GM23338 (cell line): ENCODE results near the gene ADGRV1. TPM values are rescaled to one million over a fixed set of nuclear protein-coding genes. Genes with fewer than 3 reads are reported as not detected.

Experiments used
- ATAC-seq: fragments of 200-7000 bp; cut with Tn5 transposase; 3 replicates; pipeline ENCODE4 v1.9.1; 2020
- DNase-seq: peaks from one replicate; pipeline ENCODE4 v3.0.0-alpha.2; 2015; ENCODE audit warnings: low spot score
- H2AFZ ChIP-seq: fragments of 200-600 bp; sonication (generic); 2 replicates; pipeline ENCODE4 v1.8.0; 2016; ENCODE audit warnings: antibody characterized with exemption, mild to moderate bottlenecking, moderate library complexity
- H3F3A ChIP-seq: fragments of 200-600 bp; sonication (generic); replicated peaks from 2 replicates; pipeline ENCODE4 v1.8.0; 2017; ENCODE audit warnings: antibody characterized with exemption, mixed run types, low read depth
- H3K27ac ChIP-seq: fragments of 200-600 bp; sonication (generic); 2 replicates; pipeline ENCODE4 v1.6.1; 2016; ENCODE audit warnings: low read depth
- H3K27me3 ChIP-seq: fragments of 200-600 bp; sonication (generic); 2 replicates; pipeline ENCODE4 v1.8.0; 2016; ENCODE audit warnings: mild to moderate bottlenecking, mixed run types, moderate library complexity; ENCODE audit not compliant: insufficient read depth
- H3K36me3 ChIP-seq: fragments of 200-600 bp; sonication (generic); 2 replicates; pipeline ENCODE4 v1.8.0; 2016; ENCODE audit warnings: mild to moderate bottlenecking; ENCODE audit not compliant: insufficient read depth
- H3K4me1 ChIP-seq: fragments of 200-600 bp; sonication (generic); 2 replicates; pipeline ENCODE4 v1.8.0; 2016; ENCODE audit warnings: mild to moderate bottlenecking, moderate library complexity; ENCODE audit not compliant: insufficient read depth
- H3K4me2 ChIP-seq: fragments of 200-600 bp; sonication (generic); 2 replicates; pipeline ENCODE4 v1.7.1; 2017; ENCODE audit warnings: mixed run types
- H3K4me3 ChIP-seq: fragments of 200-600 bp; sonication (generic); 2 replicates; pipeline ENCODE4 v1.6.1; 2016; ENCODE audit warnings: mixed run types
- H3K79me2 ChIP-seq: fragments of 200-600 bp; sonication (generic); replicated peaks from 2 replicates; pipeline ENCODE4 v1.8.0; 2017; ENCODE audit warnings: mild to moderate bottlenecking; ENCODE audit not compliant: insufficient read depth
- H3K9me2 ChIP-seq: fragments of 200-600 bp; sonication (generic); 2 replicates; pipeline ENCODE4 v1.8.0; 2017; ENCODE audit not compliant: insufficient read depth
- H4K20me1 ChIP-seq: fragments of 200-600 bp; sonication (generic); replicated peaks from 2 replicates; pipeline ENCODE4 v1.8.0; 2017; ENCODE audit warnings: mild to moderate bottlenecking; ENCODE audit not compliant: insufficient read depth
- H3K27ac Mint-ChIP-seq: 2 replicates; pipeline ENCODE4 v1.8.0; 2020; ENCODE audit warnings: inconsistent platforms, mild to moderate bottlenecking, moderate library complexity, mixed read lengths
- H3K27me3 Mint-ChIP-seq: 3 replicates; pipeline ENCODE4 v1.8.0; 2022; ENCODE audit warnings: low read depth, mild to moderate bottlenecking, moderate library complexity, mixed read lengths, inconsistent platforms; ENCODE audit not compliant: insufficient read depth, poor library complexity
- H3K36me3 Mint-ChIP-seq: 3 replicates; pipeline ENCODE4 v1.8.0; 2021; ENCODE audit warnings: low read depth, mild to moderate bottlenecking, inconsistent platforms, moderate library complexity, mixed read lengths
- H3K4me1 Mint-ChIP-seq: 3 replicates; pipeline ENCODE4 v1.8.0; 2020; ENCODE audit warnings: mild to moderate bottlenecking, inconsistent platforms, mixed read lengths
- H3K4me3 Mint-ChIP-seq: 3 replicates; pipeline ENCODE4 v1.8.0; 2021; ENCODE audit warnings: moderate library complexity, mild to moderate bottlenecking, inconsistent platforms, mixed read lengths
- H3K9me3 Mint-ChIP-seq: 3 replicates; pipeline ENCODE4 v1.8.0; 2020; ENCODE audit warnings: moderate library complexity, mild to moderate bottlenecking, inconsistent platforms, mixed read lengths
- CREB1 ChIP-seq: fragments of 250-450 bp; sonication (Bioruptor Pico); IDR thresholded peaks from 2 replicates; pipeline ENCODE4 v1.5.0; 2020; ENCODE audit warnings: low read depth, mild to moderate bottlenecking, moderate library complexity
- EZH2 ChIP-seq: fragments of 200-600 bp; sonication (generic); IDR thresholded peaks from one replicate; pipeline ENCODE4 v1.8.0; 2017; ENCODE audit warnings: antibody characterized with exemption, mild to moderate bottlenecking, low read depth; ENCODE audit not compliant: unreplicated experiment
- EZH2phosphoT487 ChIP-seq: fragments of 200-600 bp; sonication (generic); IDR thresholded peaks from one replicate; pipeline ENCODE4 v1.8.1; 2018; ENCODE audit warnings: antibody characterized with exemption; ENCODE audit not compliant: unreplicated experiment
- JUNB ChIP-seq: IDR thresholded peaks from one replicate; pipeline ENCODE4 v1.6.1; 2016; ENCODE audit warnings: antibody characterized with exemption; ENCODE audit not compliant: unreplicated experiment
- NANOG ChIP-seq: IDR thresholded peaks from 2 replicates; pipeline ENCODE4 v1.6.1; 2016; ENCODE audit warnings: antibody characterized with exemption, borderline replicate concordance
- REST ChIP-seq: IDR thresholded peaks from one replicate; pipeline ENCODE4 v1.6.1; 2018; ENCODE audit warnings: antibody characterized with exemption; ENCODE audit not compliant: unreplicated experiment
- STAT1 ChIP-seq: IDR thresholded peaks from one replicate; pipeline ENCODE4 v1.6.1; 2016; ENCODE audit warnings: antibody characterized with exemption; ENCODE audit not compliant: unreplicated experiment
- ZNF114 ChIP-seq: fragments of 250-450 bp; sonication (Bioruptor Pico); IDR thresholded peaks from 2 replicates; pipeline ENCODE4 v1.5.0; 2020; ENCODE audit warnings: mild to moderate bottlenecking, moderate library complexity
- ZNF331 ChIP-seq: fragments of 250-450 bp; sonication (Bioruptor Pico); IDR thresholded peaks from 2 replicates; pipeline ENCODE4 v1.5.0; 2020; ENCODE audit warnings: low read depth, mild to moderate bottlenecking, moderate library complexity
- ZNF462 ChIP-seq: fragments of 250-450 bp; sonication (Bioruptor Pico); IDR thresholded peaks from 2 replicates; pipeline ENCODE4 v1.5.0; 2020; ENCODE audit warnings: mild to moderate bottlenecking, moderate library complexity
- polyA plus RNA-seq: library from polyadenylated mRNA; unstranded; fragments of >200 nt; fragmentation: Nextera tagmentation; extraction: Ambion mirVana; gene quantifications from 2 replicates; pipeline ENCODE4 v1.2.1, GENCODE V29; 2016
- total RNA-seq: library from RNA; depleted of rRNA; stranded (reverse); fragments of >200 nt; shearing (Covaris generic); gene quantifications from 2 replicates; pipeline ENCODE4 v1.2.3, GENCODE V29; 2014

The ADGRV1 gene
- total and polyA plus RNA-seq, 2 experiments from 2014 or later: 46.1 to 149 TPM

GRCh38 chr5:91024727-91025126, 466.1 kb downstream of the ADGRV1 start:
- Histone ChIP-seq H3K4me1 (no peaks in the 10 kb centered on the region), H3K27me3 (no peaks in the 10 kb centered on the region), H3K9me2 (no peaks in the 10 kb centered on the region), H3K27ac (no peak overlapping the region), H3K4me3 (no peak overlapping the region), H3K79me2 (no peaks in the 10 kb centered on the region), H3K4me2 (no peak overlapping the region), H3K36me3 (no peaks in the 10 kb centered on the region), H3F3A (no peaks in the 10 kb centered on the region), H2AFZ (no peak overlapping the region), H4K20me1 (no peaks in the 10 kb centered on the region)
- DNase-seq: no peak
- Mint-ChIP-seq H3K27me3 (peaks cover 2% of the 10 kb centered on the region), H3K27ac (no peak overlapping the region), H3K4me3 (no peak overlapping the region), H3K36me3 (no peaks in the 10 kb centered on the region), H3K4me1 (peaks cover 15% of the 10 kb centered on the region; the same call in 2 of the 3 replicates), H3K9me3 (no peaks in the 10 kb centered on the region)
- no peak for ATAC-seq
- TF ChIP-seq STAT1 (no peak), ZNF114 (CRISPR knock-in tag) (no peak)

GRCh38 chr5:91025449-91025848, 466.9 kb downstream of the ADGRV1 start:
- Histone ChIP-seq H3K4me1 (no peaks in the 10 kb centered on the region), H3K36me3 (no peaks in the 10 kb centered on the region), H2AFZ (no peak overlapping the region), H3K79me2 (no peaks in the 10 kb centered on the region), H3K27me3 (no peaks in the 10 kb centered on the region), H3K9me2 (no peaks in the 10 kb centered on the region), H3K27ac (no peak overlapping the region), H3K4me2 (no peak overlapping the region), H4K20me1 (no peaks in the 10 kb centered on the region), H3K4me3 (no peak overlapping the region), H3F3A (no peaks in the 10 kb centered on the region)
- TF ChIP-seq JUNB (no peak), ZNF331 (CRISPR knock-in tag) (no peak), REST (no peak), EZH2phosphoT487 (no peak), ZNF114 (CRISPR knock-in tag) (no peak), CREB1 (CRISPR knock-in tag) (no peak), EZH2 (no peak), NANOG (no peak), ZNF462 (no peak)
- Mint-ChIP-seq H3K27me3 (peaks cover 2% of the 10 kb centered on the region), H3K9me3 (no peaks in the 10 kb centered on the region), H3K4me3 (no peak overlapping the region), H3K36me3 (no peaks in the 10 kb centered on the region), H3K4me1 (peaks cover 13% of the 10 kb centered on the region; the same call in 2 of the 3 replicates), H3K27ac (no peak overlapping the region)
- ATAC-seq (no peak), DNase-seq (no peak)
